HepG2 (cell line): ENCODE measurements around the gene SMYD1. TPM values are rescaled to one million over a fixed set of nuclear protein-coding genes. Genes with fewer than 3 reads are reported as not detected.

Source experiments
- BRD4 ChIP-seq: sonication (generic); formaldehyde crosslinking; IDR thresholded peaks from 2 replicates; pipeline ENCODE4 v1.4.0; 2020; ENCODE audit warnings: missing genetic modification reagents
- FIP1L1 ChIP-seq: fragments of 200-400 bp; formaldehyde crosslinking; IDR thresholded peaks from 2 replicates; pipeline ENCODE4 v1.6.1; 2018; ENCODE audit warnings: low read depth, mild to moderate bottlenecking, low read length, moderate library complexity, borderline replicate concordance; ENCODE audit not compliant: insufficient read depth
- HMGA1 ChIP-seq: sonication (generic); formaldehyde crosslinking; conservative IDR thresholded peaks from 2 replicates; pipeline ENCODE4 v1.4.0; 2020; ENCODE audit warnings: missing genetic modification reagents
- HNRNPLL ChIP-seq: fragments of 200-400 bp; formaldehyde crosslinking; IDR thresholded peaks from 2 replicates; pipeline ENCODE4 v1.6.1; 2017; ENCODE audit warnings: mild to moderate bottlenecking, low read depth, low read length; ENCODE audit not compliant: poor library complexity, severe bottlenecking
- IRF2 ChIP-seq: IDR thresholded peaks from 2 replicates; pipeline ENCODE4 v1.6.1; 2018; ENCODE audit warnings: missing genetic modification reagents, missing compliant biosample characterization
- KAT8 ChIP-seq: IDR thresholded peaks from 2 replicates; pipeline ENCODE4 v1.6.1; 2016; ENCODE audit warnings: missing genetic modification reagents, missing compliant biosample characterization
- NCOR1 ChIP-seq: fragments of 200-600 bp; sonication (generic); IDR thresholded peaks from 2 replicates; pipeline ENCODE4 v1.7.0; 2017; ENCODE audit warnings: antibody characterized with exemption, low read length, borderline replicate concordance
- PPARG ChIP-seq: conservative IDR thresholded peaks from 2 replicates; pipeline ENCODE4 v1.6.1; 2016; ENCODE audit warnings: missing biosample characterization, missing genetic modification reagents
- RFXAP ChIP-seq: sonication (generic); formaldehyde crosslinking; IDR thresholded peaks from 2 replicates; pipeline ENCODE4 v1.4.0; 2020; ENCODE audit warnings: missing genetic modification reagents, borderline replicate concordance
- RXRB ChIP-seq: IDR thresholded peaks from 2 replicates; pipeline ENCODE4 v1.6.1; 2016; ENCODE audit warnings: borderline replicate concordance, missing genetic modification reagents, missing compliant biosample characterization
- STAT5B ChIP-seq: sonication (generic); formaldehyde crosslinking; IDR thresholded peaks from 2 replicates; pipeline ENCODE4 v1.4.0; 2020; ENCODE audit warnings: missing genetic modification reagents
- TEAD3 ChIP-seq: optimal IDR thresholded peaks from 2 replicates; pipeline ENCODE3; 2016; ENCODE audit warnings: borderline replicate concordance
- ZBTB7A ChIP-seq: sonication (generic); formaldehyde crosslinking; IDR thresholded peaks from 2 replicates; pipeline ENCODE4 v1.8.0; 2022; ENCODE audit warnings: mild to moderate bottlenecking, missing genetic modification reagents
- ZBTB7B ChIP-seq: sonication (generic); formaldehyde crosslinking; IDR thresholded peaks from 2 replicates; pipeline ENCODE4 v1.4.0; 2020; ENCODE audit warnings: missing genetic modification reagents
- ZFP36L2 ChIP-seq: sonication (generic); formaldehyde crosslinking; IDR thresholded peaks from 2 replicates; pipeline ENCODE4 v1.4.0; 2020; ENCODE audit warnings: missing genetic modification reagents
- ZMYM2 ChIP-seq: sonication (generic); formaldehyde crosslinking; IDR thresholded peaks from 2 replicates; pipeline ENCODE4 v1.8.0; 2022; ENCODE audit warnings: mild to moderate bottlenecking, missing genetic modification reagents
- ZMYM4 ChIP-seq: sonication (generic); formaldehyde crosslinking; IDR thresholded peaks from 2 replicates; pipeline ENCODE4 v1.8.1; 2023; ENCODE audit warnings: mild to moderate bottlenecking, missing genetic modification reagents
- ZNF281 ChIP-seq: sonication (generic); formaldehyde crosslinking; IDR thresholded peaks from 2 replicates; pipeline ENCODE4 v1.4.0; 2020; ENCODE audit warnings: missing genetic modification reagents, borderline replicate concordance
- ZNF33B ChIP-seq: sonication (generic); formaldehyde crosslinking; IDR thresholded peaks from 2 replicates; pipeline ENCODE4 v1.5.1; 2020; ENCODE audit warnings: mild to moderate bottlenecking, missing genetic modification reagents
- ZNF619 ChIP-seq: sonication (generic); formaldehyde crosslinking; IDR thresholded peaks from 2 replicates; pipeline ENCODE4 v1.4.0; 2020; ENCODE audit warnings: mild to moderate bottlenecking, missing genetic modification reagents
- polyA plus RNA-seq, 8 experiments: library from polyadenylated mRNA; depleted of rRNA in 3 of 8; stranded (reverse) in 7 of 8; unstranded in 1 of 8; fragments of >200 nt; fragmentation: Illumina TruSeq in 4 of 8; extraction: Trizol in 4 of 8; gene quantifications; 2 replicates each; pipeline versions ENCODE4 v1.2.1 to v1.2.3, GENCODE V29; 2011 to 2016; ENCODE audit warnings: low read depth in 4 of 8, missing spikeins in 1 of 8, mixed read lengths in 1 of 8; ENCODE audit not compliant: insufficient read depth in 1 of 8
- total RNA-seq, 5 experiments: library from RNA; depleted of rRNA; stranded (reverse); fragments of >200 nt; fragmentation: Illumina TruSeq; extraction: Trizol; gene quantifications; 2 replicates each; pipeline ENCODE4 v1.2.3, GENCODE V29; 2016; ENCODE audit warnings: low read depth in 1 of 5
- TF ChIP-seq, protein P1 (sequence below): sonication (generic); formaldehyde crosslinking; IDR thresholded peaks from 2 replicates; pipeline ENCODE4 v1.5.1; 2020; ENCODE audit warnings: mild to moderate bottlenecking, moderate library complexity, missing genetic modification reagents
- TF ChIP-seq, protein P2 (sequence below): IDR thresholded peaks from 2 replicates; pipeline ENCODE4 v1.6.1; 2012; ENCODE audit warnings: inconsistent platforms
- TF ChIP-seq, protein P3 (sequence below): IDR thresholded peaks from 2 replicates; pipeline ENCODE4 v1.6.1; 2016; ENCODE audit warnings: low read depth
- TF ChIP-seq, protein P4 (sequence below): sonication (generic); formaldehyde crosslinking; IDR thresholded peaks from 2 replicates; pipeline ENCODE4 v1.5.1; 2020; ENCODE audit warnings: missing genetic modification reagents, mild to moderate bottlenecking, borderline replicate concordance

Gene SMYD1
- total and polyA plus RNA-seq, 2 of the 13 experiments (the other 11 are each of a cell fraction or from before 2014, with no cell fraction given), result not detected

- TF ChIP-seq ZNF281 (CRISPR knock-in tag) (peak; percentile 91), ZMYM4 (CRISPR knock-in tag) (peak; percentile 53), IRF2 (CRISPR knock-in tag) (peak; percentile 53; the same call in 1 of the 2 replicates), BRD4 (0 out of 2 replicates have a peak, but pooled peaks have one; percentile 25), KAT8 (CRISPR knock-in tag) (peak; percentile 55), RFXAP (CRISPR knock-in tag) (no peak), HMGA1 (CRISPR knock-in tag) (no peak), ZNF33B (no peak), ZFP36L2 (CRISPR knock-in tag) (0 out of 2 replicates have a peak, but pooled peaks have one; percentile 25), HNRNPLL (no peak), STAT5B (CRISPR knock-in tag) (no peak), TEAD3 (CRISPR knock-in tag) (peak; percentile 74), RXRB (peak; percentile 77), ZMYM2 (CRISPR knock-in tag) (0 out of 2 replicates have a peak, but pooled peaks have one; percentile 22), ZBTB7A (CRISPR knock-in tag) (no peak), PPARG (CRISPR knock-in tag) (no peak; the same call in 1 of the 2 replicates), NCOR1 (peak; percentile 68; the same call in 1 of the 2 replicates), FIP1L1 (no peak), ZNF619 (CRISPR knock-in tag) (no peak), ZBTB7B (no peak)
- TF ChIP-seq, protein P1, sequence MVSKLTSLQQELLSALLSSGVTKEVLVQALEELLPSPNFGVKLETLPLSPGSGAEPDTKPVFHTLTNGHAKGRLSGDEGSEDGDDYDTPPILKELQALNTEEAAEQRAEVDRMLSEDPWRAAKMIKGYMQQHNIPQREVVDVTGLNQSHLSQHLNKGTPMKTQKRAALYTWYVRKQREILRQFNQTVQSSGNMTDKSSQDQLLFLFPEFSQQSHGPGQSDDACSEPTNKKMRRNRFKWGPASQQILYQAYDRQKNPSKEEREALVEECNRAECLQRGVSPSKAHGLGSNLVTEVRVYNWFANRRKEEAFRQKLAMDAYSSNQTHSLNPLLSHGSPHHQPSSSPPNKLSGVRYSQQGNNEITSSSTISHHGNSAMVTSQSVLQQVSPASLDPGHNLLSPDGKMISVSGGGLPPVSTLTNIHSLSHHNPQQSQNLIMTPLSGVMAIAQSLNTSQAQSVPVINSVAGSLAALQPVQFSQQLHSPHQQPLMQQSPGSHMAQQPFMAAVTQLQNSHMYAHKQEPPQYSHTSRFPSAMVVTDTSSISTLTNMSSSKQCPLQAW (CRISPR knock-in tag), result peak; percentile 55; the same call in 1 of the 2 replicates
- TF ChIP-seq, protein P2, sequence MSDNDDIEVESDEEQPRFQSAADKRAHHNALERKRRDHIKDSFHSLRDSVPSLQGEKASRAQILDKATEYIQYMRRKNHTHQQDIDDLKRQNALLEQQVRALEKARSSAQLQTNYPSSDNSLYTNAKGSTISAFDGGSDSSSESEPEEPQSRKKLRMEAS, result peak; percentile 95
- TF ChIP-seq, protein P3, sequence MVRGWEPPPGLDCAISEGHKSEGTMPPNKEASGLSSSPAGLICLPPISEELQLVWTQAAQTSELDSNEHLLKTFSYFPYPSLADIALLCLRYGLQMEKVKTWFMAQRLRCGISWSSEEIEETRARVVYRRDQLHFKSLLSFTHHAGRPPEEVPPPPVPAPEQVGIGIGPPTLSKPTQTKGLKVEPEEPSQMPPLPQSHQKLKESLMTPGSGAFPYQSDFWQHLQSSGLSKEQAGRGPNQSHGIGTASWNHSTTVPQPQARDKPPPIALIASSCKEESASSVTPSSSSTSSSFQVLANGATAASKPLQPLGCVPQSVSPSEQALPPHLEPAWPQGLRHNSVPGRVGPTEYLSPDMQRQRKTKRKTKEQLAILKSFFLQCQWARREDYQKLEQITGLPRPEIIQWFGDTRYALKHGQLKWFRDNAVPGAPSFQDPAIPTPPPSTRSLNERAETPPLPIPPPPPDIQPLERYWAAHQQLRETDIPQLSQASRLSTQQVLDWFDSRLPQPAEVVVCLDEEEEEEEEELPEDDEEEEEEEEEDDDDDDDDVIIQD, result peak; percentile 58; the same call in 1 of the 2 replicates
- TF ChIP-seq, protein P4, sequence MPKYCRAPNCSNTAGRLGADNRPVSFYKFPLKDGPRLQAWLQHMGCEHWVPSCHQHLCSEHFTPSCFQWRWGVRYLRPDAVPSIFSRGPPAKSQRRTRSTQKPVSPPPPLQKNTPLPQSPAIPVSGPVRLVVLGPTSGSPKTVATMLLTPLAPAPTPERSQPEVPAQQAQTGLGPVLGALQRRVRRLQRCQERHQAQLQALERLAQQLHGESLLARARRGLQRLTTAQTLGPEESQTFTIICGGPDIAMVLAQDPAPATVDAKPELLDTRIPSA (CRISPR knock-in tag), result no peak
These were observed 69.2 kb downstream of the SMYD1 start (continued) for GRCh38 chr2:88136817-88137216.
